ENCODE results near the gene FBXW7. TPM values are rescaled to one million over a fixed set of nuclear protein-coding genes. Genes with fewer than 3 reads are reported as not detected.

FBXW7 gene
- total RNA-seq, 1 experiment from 2014 or later = 38.9 TPM

- no peak for DNase-seq (ENCODE audit: low read depth)
- in situ Hi-C loops (cut with HindIII; ENCODE audit: low pct_unique_long_range_greater_than_20kb, low sequenced_read_pairs) = no loop called here
These were observed 118.2 kb downstream of the FBXW7 start for GRCh38 chr4:152417673-152418072.

GRCh38 chr4:152415980-152416379 lies 119.9 kb downstream of the FBXW7 start:
- in situ Hi-C loops (cut with HindIII; ENCODE audit: low pct_unique_long_range_greater_than_20kb, low sequenced_read_pairs) = no loop called here
- peak; percentile 21 for DNase-seq (ENCODE audit: low read depth)

- DNase-seq (ENCODE audit: low read depth) = peak; percentile 21
- in situ Hi-C loops (cut with HindIII; ENCODE audit: low pct_unique_long_range_greater_than_20kb, low sequenced_read_pairs) = no loop called here
These were observed 127.2 kb downstream of the FBXW7 start for GRCh38 chr4:152408514-152409327.

GRCh38 chr4:152401424-152401823 lies 134.5 kb downstream of the FBXW7 start:
- in situ Hi-C loops (cut with HindIII; ENCODE audit: low pct_unique_long_range_greater_than_20kb, low sequenced_read_pairs) = no loop called here

GRCh38 chr4:152399246-152399645 lies 136.6 kb downstream of the FBXW7 start:
- no peak for DNase-seq (ENCODE audit: low read depth)
- in situ Hi-C loops (cut with HindIII; ENCODE audit: low pct_unique_long_range_greater_than_20kb, low sequenced_read_pairs) = no loop called here

More at GRCh38 chr4:152401424-152401823, 134.5 kb downstream of the FBXW7 start:
- DNase-seq (ENCODE audit: low read depth) = no peak

DNA sequence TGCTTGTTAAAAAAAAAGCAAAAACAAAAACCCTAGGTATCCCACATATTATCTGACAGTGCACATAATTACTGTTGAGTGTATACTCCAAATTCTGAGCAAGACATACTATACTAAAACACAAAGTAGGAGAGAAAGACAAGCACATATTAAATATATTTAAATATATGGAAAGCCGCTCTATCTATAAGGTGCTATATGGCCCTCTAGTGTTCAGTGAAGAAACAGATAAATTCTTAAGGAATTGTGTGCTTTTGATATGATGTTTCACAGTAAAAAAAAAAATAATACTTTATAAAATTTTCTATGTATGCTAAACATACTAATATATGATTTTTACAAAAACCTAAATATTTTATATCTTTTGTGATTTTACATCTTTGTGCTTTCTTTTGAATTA lies 137.8 kb downstream of the FBXW7 start:
- no peak for DNase-seq (ENCODE audit: low read depth)
- in situ Hi-C loops (cut with HindIII; ENCODE audit: low pct_unique_long_range_greater_than_20kb, low sequenced_read_pairs) = no loop called here

DNA sequence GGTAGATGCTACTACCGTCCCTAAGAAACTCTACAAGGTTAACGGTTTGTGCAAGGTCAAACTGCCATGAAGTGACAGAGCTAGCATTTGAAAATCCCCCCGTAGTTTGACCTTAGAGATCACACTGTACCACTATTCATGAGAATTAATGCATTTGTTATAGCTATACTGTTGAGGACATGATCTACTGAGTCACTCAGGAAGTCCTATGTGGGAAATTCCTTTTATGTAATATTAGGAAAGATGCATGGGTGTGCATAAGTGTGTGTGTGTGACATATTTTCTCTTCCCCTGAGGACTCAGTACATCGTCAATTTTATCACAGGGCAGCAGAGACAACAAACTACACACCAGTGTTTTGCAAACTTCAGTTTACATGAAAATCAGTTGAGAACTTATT lies 141.1 kb downstream of the FBXW7 start:
- DNase-seq (ENCODE audit: low read depth) = no peak
- in situ Hi-C loops (cut with HindIII; ENCODE audit: low pct_unique_long_range_greater_than_20kb, low sequenced_read_pairs) = no loop called here

DNA sequence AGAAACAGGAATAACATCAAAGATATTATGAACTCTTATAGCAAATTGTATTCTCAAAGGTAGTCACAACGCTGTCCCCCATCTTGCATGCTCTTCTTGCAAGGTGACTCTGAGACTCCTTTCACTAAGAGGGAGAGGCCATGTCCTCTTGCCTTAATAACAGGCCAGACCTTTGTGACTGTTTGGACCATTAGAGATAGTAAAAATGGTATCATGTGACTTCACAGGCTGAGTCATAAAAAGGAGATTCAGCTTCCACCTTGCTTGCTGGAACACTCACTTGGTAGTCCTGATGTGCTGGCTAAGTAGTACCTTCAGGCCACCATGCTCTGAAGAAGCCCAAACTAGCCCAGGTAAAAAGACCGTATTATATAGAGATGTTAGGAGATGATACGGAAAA lies 143.8 kb downstream of the FBXW7 start:
- no peak for DNase-seq (ENCODE audit: low read depth)
- in situ Hi-C loops (cut with HindIII; ENCODE audit: low pct_unique_long_range_greater_than_20kb, low sequenced_read_pairs) = no loop called here

DNA sequence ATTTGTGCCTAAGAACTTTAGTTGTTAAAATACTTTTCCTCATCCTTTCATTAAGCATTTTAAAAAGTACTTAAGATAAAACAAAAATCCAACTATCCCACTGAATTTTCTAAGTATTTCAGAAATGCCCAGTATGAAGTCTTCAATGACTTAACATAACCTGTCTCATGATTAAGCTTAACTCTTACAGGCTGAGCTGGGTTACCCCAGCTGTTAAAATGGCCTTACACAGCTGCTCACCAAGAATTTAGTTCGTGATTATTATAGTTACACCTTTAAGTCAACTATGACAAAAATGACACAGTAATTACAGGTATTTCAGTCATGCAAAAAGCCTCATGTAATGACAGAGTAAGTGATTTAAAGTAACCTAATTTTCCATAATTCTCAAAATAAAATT lies 145.7 kb downstream of the FBXW7 start:
- DNase-seq (ENCODE audit: low read depth) = no peak
- in situ Hi-C loops (cut with HindIII; ENCODE audit: low pct_unique_long_range_greater_than_20kb, low sequenced_read_pairs) = no loop called here

- in situ Hi-C loops (cut with HindIII; ENCODE audit: low pct_unique_long_range_greater_than_20kb, low sequenced_read_pairs) = no loop called here
- DNase-seq (ENCODE audit: low read depth) = no peak
These were observed 146.5 kb downstream of the FBXW7 start for GRCh38 chr4:152389359-152389758.

- in situ Hi-C loops (cut with HindIII; ENCODE audit: low pct_unique_long_range_greater_than_20kb, low sequenced_read_pairs) = no loop called here
- no peak for DNase-seq (ENCODE audit: low read depth)
These were observed 150.3 kb downstream of the FBXW7 start for GRCh38 chr4:152385551-152385950.

DNA sequence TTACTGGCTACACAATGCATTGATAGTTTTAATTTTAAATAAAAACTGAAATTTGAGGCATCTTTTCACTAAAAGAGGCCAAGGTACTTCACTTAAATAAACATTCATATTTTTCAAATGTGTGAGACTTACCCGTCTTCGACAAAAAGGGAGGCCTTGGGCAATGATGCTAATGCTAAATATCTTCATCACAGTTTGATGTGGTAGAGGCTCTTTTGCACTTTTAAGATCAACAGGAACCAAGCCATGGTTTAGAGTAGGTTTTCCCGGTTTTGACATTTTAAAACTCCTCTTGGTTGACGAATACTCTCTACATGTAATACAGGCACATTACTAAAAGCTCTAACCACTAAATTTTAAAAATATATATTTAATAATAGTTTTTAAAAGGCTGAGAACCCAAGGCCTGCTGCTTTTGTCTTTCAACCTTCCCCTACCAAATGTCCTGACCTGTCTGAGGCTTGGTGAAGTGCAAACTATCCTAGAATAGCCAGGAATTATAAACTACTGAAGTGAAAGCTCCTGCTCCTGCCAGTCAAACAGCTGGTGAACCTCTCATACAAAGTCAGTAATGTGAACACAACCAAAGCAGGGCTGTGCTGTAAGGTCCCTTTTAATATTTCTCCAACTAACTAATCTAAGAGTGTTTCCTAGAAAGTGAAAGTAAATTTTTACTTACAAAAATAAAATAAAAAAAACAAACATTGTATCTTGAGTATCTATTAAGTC lies 153.7 kb downstream of the FBXW7 start:
- in situ Hi-C loops (cut with HindIII; ENCODE audit: low pct_unique_long_range_greater_than_20kb, low sequenced_read_pairs) = no loop called here
- DNase-seq (ENCODE audit: low read depth) = no peak

- in situ Hi-C loops (cut with HindIII; ENCODE audit: low pct_unique_long_range_greater_than_20kb, low sequenced_read_pairs) = no loop called here
- DNase-seq (ENCODE audit: low read depth) = no peak
These were observed 155.0 kb downstream of the FBXW7 start for GRCh38 chr4:152380919-152381318.

- DNase-seq (ENCODE audit: low read depth) = no peak
- in situ Hi-C loops (cut with HindIII; ENCODE audit: low pct_unique_long_range_greater_than_20kb, low sequenced_read_pairs) = no loop called here
These were observed 155.7 kb downstream of the FBXW7 start for GRCh38 chr4:152380185-152380584.

DNA sequence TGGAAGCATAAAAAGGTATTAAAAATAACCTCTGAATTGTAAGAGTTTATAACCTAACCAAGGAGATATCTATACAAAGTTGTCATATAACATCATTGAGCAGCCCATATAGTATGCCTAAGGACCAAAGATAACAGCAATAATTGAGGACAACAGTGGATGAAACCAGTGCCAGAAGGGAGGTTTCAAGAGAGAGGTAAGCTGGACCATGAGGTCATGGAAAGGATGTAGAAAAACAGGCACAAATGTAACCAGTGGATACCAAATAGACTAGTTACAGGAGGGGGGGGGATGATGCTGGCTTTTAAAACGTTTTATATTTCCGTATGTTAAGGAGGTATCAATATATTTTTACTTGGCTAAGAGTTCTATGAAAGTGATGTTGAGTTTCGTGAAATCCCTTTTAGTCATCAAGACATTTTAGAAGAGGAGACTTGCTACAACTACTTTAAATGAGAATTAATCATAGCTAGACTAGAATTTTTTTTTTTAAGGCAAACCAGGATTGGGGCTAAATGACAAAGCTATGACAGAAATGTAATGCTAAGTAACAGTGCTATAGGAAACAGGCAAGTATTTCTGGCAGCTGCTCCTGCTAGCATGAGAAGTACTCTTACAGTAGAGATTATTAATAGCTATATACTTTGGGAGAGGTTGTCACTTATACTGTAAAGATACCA lies 161.1 kb downstream of the FBXW7 start:
- in situ Hi-C loops (cut with HindIII; ENCODE audit: low pct_unique_long_range_greater_than_20kb, low sequenced_read_pairs) = no loop called here

GRCh38 chr4:152374153-152374552 lies 161.7 kb downstream of the FBXW7 start:
- in situ Hi-C loops (cut with HindIII; ENCODE audit: low pct_unique_long_range_greater_than_20kb, low sequenced_read_pairs) = no loop called here
- no peak for DNase-seq (ENCODE audit: low read depth)

More for the DNA sequence above, 161.1 kb downstream of the FBXW7 start:
- DNase-seq (ENCODE audit: low read depth) = no peak

GRCh38 chr4:152372444-152372843 lies 163.4 kb downstream of the FBXW7 start:
- in situ Hi-C loops (cut with HindIII; ENCODE audit: low pct_unique_long_range_greater_than_20kb, low sequenced_read_pairs) = no loop called here
- no peak for DNase-seq (ENCODE audit: low read depth)

GRCh38 chr4:152369902-152370295 lies 166.0 kb downstream of the FBXW7 start:
- DNase-seq (ENCODE audit: low read depth) = no peak
- in situ Hi-C loops (cut with HindIII; ENCODE audit: low pct_unique_long_range_greater_than_20kb, low sequenced_read_pairs) = no loop called here
